ENCODE results near the gene PLXNB1.
"Not testable (repeated sequence)": the region's sequence is repeated elsewhere in the genome, so short reads cannot be mapped to it uniquely, and the experiment has no call there.

The PLXNB1 gene

GRCh38 chr3:48429960-48430707, at the start of gene PLXNB1:
TSS of gene PLXNB1 (minus strand) at chr3:48430086. CDS start at chr3:48424611, 5,475 bp downstream.
- DNase-seq (ENCODE audit: low spot score) = no peak

DNA sequence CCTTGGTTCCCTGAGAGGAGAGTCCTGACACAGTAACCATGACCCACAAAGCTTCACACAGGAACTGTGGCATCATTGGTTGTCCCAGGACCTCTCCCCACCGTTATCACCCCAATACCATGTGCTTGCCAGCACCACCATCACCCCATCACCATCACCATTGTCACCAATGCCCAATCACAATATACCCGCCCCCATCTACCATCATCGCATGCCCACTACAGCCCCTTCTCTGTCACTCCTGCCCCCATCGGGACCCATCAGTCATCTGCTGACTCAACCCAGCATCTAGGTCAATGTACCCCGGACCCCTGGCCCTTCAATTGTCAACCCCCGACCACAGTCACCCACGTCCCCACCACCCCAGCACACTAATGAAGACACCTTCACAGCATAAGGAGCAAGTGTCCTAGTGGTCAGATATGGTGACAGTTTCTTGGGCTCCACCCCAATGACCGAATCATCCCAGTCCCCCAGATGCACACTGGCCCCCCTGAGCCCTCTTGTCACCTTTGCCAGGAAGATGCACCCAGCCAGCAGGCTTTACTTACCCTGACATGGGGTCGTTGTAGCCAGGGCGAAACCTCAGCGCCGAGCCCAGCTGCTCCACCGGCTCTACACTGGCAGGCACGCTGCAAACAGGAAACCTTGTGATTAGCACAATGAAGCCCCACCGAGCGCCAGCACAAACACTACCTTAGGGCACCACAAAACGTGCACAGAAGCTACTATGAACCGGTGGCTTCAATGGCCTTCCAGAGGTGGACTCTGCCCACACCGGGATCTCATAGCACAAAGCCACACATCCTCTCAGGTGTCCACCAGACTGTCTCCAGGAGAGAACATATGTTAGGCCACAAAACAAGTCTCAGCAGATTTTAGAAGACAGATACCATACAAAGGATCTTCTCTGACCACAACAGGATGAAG, 49.0 kb upstream of the PLXNB1 start:
- peak; percentile 63 for DNase-seq (ENCODE audit: low spot score)

GRCh38 chr3:48477959-48478520, 48.2 kb upstream of the PLXNB1 start:
- no peak for DNase-seq (ENCODE audit: low spot score)

DNA sequence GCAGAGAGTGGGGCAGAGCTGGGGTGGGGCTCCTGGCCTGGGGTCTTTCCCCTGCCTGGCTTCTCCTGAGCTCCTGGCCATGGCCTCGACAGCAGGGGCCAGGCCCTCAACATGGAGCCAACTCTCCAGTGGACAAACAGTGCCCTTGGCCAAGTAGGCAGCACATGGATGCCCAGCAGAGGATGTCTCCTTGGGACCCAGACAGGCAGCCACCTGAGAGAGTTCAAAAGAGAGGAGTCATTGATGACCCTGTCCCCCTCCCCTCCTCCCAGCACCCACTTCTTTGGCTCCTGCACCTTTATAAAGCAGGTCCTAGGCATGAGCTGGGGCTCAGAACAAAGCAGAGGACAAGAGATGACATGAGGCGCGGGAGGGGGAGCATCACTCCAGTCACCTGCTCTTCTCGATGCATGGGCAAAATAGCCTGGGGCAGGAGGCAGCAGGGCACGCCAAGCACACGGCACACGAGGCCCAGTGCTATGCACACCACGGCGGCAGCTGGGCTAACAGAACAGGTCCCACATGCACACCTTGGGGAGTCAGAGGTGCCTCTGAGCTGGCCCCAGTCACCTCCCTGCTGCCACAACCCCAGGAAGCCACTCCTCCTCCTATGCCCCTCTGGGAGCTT, 46.7 kb upstream of the PLXNB1 start:
- no peak for DNase-seq (ENCODE audit: low spot score)

GRCh38 chr3:48475188-48475587, 45.3 kb upstream of the PLXNB1 start:
- DNase-seq (ENCODE audit: low spot score) = no peak

DNA sequence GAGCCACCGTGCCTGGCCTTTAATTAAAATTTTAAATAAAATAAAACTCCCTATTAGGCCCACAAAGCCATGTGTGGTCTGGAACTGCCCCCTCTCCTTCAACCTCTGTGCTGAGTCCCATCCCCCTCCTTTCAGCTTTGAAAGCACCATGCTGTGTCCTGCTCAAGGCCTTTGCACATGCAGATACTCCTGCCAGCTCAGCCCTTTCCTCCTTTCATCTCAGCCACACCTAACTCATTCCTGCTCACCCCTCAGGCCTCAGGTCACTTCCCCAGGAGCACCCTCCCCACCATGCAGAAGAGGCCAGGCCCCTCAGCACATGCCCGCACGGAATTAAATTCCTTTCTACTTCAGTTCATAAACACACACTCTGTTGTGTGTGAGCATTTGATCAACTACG, 44.7 kb upstream of the PLXNB1 start:
- no peak for DNase-seq (ENCODE audit: low spot score)

DNA sequence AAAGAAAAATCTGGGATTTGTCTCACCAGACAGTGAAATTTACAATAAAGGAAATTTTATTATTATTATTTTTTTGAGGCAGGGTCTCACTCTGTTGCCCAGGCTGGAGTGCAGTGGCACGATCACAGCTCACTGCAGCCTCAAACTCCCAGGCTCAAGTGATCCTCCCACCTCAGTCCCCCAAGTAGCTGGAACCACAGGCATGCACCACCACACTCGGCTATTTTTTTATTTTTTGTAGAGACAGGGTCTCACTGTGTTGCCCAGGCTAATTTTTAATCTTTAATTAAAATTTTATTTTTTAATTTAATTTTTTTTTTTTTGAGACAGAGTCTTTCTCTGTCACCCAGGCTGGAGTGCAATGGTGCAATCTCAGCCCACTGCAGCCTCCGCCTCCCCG, 44.1 kb upstream of the PLXNB1 start:
- DNase-seq (ENCODE audit: low spot score) = not testable (repeated sequence)

- no peak for DNase-seq (ENCODE audit: low spot score)
Measured at GRCh38 chr3:48473617-48473952, 43.7 kb upstream of the PLXNB1 start.

GRCh38 chr3:48472923-48473616, 43.2 kb upstream of the PLXNB1 start:
- DNase-seq (ENCODE audit: low spot score) = peak; percentile 94

DNA sequence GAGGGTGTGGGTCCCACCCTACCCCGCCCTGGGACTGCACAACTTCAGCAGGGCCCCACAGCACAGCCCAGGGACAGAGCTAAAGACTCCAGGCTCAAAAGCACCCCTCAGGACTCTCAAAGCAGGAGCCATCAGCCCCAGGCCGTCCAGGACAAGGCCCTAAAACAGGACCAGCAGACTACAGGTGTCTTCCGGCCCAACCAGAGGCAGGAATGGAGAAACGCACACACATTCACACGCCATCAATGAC, 42.7 kb upstream of the PLXNB1 start:
- no peak for DNase-seq (ENCODE audit: low spot score)

- no peak for DNase-seq (ENCODE audit: low spot score)
Measured at GRCh38 chr3:48470286-48470685, 40.4 kb upstream of the PLXNB1 start.

DNA sequence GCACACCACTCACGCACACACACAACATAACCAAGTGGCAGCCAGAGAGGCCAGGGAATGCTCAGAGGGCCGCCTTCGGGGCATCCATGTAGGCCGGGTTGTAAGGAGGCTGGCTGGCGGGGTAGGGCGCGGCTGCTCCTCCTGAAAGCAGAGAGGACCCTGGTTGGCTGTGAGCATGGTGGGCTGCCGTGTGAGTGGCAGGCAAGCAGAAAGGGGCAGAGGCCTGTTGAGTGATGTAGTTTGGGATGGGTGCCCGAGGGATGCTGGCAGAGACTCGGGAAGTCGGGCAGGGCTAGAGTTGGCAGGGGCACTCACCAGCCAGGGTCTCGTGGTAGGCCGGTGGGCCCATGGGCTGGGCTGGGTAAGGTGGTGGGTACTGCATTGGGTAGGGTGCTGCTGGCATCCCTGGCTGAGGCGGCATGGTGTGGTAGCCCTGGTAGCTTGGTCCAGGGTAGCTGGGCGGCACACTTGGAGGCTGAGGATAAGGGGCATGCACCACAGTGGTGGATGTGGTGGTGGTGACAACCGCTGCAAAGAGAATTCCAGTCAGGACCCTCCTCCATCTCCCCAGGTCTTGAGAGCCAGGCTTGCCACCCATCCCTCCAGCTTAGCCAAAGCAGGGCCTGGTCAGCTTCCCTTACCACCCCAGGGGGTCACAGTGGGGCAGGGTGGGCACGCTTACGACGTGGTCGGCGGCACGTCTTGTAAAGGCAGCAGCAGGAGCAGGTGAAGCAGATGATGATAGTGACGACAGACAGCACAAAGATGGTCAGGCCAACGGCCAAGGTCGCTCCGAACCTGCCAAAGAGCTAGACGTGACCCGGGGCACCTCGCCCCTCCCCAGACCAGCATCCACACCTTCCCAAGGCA, 39.4 kb upstream of the PLXNB1 start:
- DNase-seq (ENCODE audit: low spot score) = no peak

GRCh38 chr3:48468329-48468731, 38.4 kb upstream of the PLXNB1 start:
- DNase-seq (ENCODE audit: low spot score) = no peak

- DNase-seq (ENCODE audit: low spot score) = no peak
Measured at GRCh38 chr3:48467473-48468267, 37.8 kb upstream of the PLXNB1 start.

DNA sequence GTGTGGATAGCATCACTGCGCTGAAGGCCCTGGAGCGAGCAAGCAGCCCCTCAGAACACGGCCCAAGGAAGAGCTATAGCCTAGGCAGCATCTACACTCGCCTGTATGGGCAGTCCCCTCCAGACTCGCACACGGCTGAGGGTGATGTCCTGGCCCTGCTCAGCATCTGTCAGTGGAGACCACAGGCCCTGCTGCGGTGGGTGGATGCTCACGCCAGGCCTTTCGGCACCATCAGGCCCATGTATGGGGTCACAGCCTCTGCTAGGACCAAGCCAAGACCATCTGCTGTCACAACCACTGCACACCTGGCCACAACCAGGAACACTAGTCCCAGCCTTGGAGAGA, 37.2 kb upstream of the PLXNB1 start:
- no peak for DNase-seq (ENCODE audit: low spot score)

DNA sequence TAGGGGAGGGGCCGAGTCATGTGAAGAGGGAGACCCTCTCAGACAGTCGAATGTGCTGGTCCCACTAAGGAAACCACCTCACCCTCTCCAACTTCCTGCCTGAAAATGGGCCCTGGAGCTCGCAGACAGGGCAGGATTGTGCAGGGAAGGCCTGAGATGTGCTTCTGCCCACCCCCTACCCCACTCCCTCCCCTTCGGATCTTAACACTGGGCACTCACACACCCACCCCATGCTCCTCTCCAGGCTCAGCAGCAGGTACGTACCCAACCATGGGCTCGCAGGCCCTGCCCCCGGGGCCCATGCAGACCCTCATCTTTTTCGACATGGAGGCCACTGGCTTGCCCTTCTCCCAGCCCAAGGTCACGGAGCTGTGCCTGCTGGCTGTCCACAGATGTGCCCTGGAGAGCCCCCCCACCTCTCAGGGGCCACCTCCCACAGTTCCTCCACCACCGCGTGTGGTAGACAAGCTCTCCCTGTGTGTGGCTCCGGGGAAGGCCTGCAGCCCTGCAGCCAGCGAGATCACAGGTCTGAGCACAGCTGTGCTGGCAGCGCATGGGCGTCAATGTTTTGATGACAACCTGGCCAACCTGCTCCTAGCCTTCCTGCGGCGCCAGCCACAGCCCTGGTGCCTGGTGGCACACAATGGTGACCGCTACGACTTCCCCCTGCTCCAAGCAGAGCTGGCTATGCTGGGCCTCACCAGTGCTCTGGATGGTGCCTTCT, 36.7 kb upstream of the PLXNB1 start:
- DNase-seq (ENCODE audit: low spot score) = peak; percentile 27

- peak; percentile 76 for DNase-seq (ENCODE audit: low spot score)
Measured at GRCh38 chr3:48465531-48466378, 35.9 kb upstream of the PLXNB1 start.

GRCh38 chr3:48465237-48465530, 35.3 kb upstream of the PLXNB1 start:
- no peak for DNase-seq (ENCODE audit: low spot score)

GRCh38 chr3:48464713-48465221, 34.9 kb upstream of the PLXNB1 start:
- DNase-seq (ENCODE audit: low spot score) = no peak
